Measurements from ENCODE around the gene EPYC.
"Not testable (repeated sequence)": the region's sequence is repeated elsewhere in the genome, so short reads cannot be mapped to it uniquely, and the experiment has no call there.

EPYC gene

GRCh38 chr12:90987101-90987500 lies 17.7 kb downstream of the EPYC start:
- DNase-seq (ENCODE audit: low spot score), result no peak
- in situ Hi-C loops (cut with MboI; ENCODE audit: low sequenced_read_pairs, unreplicated experiment), result loop anchor here (10.0 kb wide), 1 partner anchor 118 kb away; no protein-coding TSS in a partner anchor
- TF ChIP-seq CTCF (IDR thresholded peaks at IDR 0.05; ENCODE audit: borderline replicate concordance, control extremely low read depth, extremely low read depth, insufficient read depth, missing control alignments), result no peak

- in situ Hi-C loops (cut with MboI; ENCODE audit: low sequenced_read_pairs, unreplicated experiment), result loop anchor here (10.0 kb wide), 1 partner anchor 119 kb away; no protein-coding TSS in a partner anchor
- not testable (repeated sequence) for DNase-seq (ENCODE audit: low spot score)
These were observed 19.4 kb downstream of the EPYC start for GRCh38 chr12:90985331-90985730.

- in situ Hi-C loops (cut with MboI; ENCODE audit: low sequenced_read_pairs, unreplicated experiment), result loop anchor here (10.0 kb wide), 1 partner anchor 121 kb away; no protein-coding TSS in a partner anchor
- no peak for DNase-seq (ENCODE audit: low spot score)
- TF ChIP-seq CTCF (IDR thresholded peaks at IDR 0.05; ENCODE audit: borderline replicate concordance, control extremely low read depth, extremely low read depth, insufficient read depth, missing control alignments), result no peak
These were observed 20.7 kb downstream of the EPYC start for GRCh38 chr12:90984114-90984513.

GRCh38 chr12:90982170-90982569 lies 22.6 kb downstream of the EPYC start:
- no peak for TF ChIP-seq CTCF (IDR thresholded peaks at IDR 0.05; ENCODE audit: borderline replicate concordance, control extremely low read depth, extremely low read depth, insufficient read depth, missing control alignments)
- in situ Hi-C loops (cut with MboI; ENCODE audit: low sequenced_read_pairs, unreplicated experiment), result loop anchor here (10.0 kb wide), 1 partner anchor 123 kb away; no protein-coding TSS in a partner anchor
- DNase-seq (ENCODE audit: low spot score), result no peak

GRCh38 chr12:90979951-90980350 lies 24.8 kb downstream of the EPYC start:
- TF ChIP-seq CTCF (IDR thresholded peaks at IDR 0.05; ENCODE audit: borderline replicate concordance, control extremely low read depth, extremely low read depth, insufficient read depth, missing control alignments), result no peak
- in situ Hi-C loops (cut with MboI; ENCODE audit: low sequenced_read_pairs, unreplicated experiment), result loop anchor here (10.0 kb wide), 1 partner anchor 125 kb away; no protein-coding TSS in a partner anchor

GRCh38 chr12:90979019-90979418 lies 25.8 kb downstream of the EPYC start:
- in situ Hi-C loops (cut with MboI; ENCODE audit: low sequenced_read_pairs, unreplicated experiment), result no loop called here
- TF ChIP-seq CTCF (IDR thresholded peaks at IDR 0.05; ENCODE audit: borderline replicate concordance, control extremely low read depth, extremely low read depth, insufficient read depth, missing control alignments), result no peak
- no peak for DNase-seq (ENCODE audit: low spot score)

More at GRCh38 chr12:90979951-90980350, 24.8 kb downstream of the EPYC start:
- DNase-seq (ENCODE audit: low spot score), result no peak

GRCh38 chr12:90978117-90978770 lies 26.5 kb downstream of the EPYC start:
- TF ChIP-seq CTCF (IDR thresholded peaks at IDR 0.05; ENCODE audit: borderline replicate concordance, control extremely low read depth, extremely low read depth, insufficient read depth, missing control alignments), result peak; percentile 60
- peak; percentile 12 for DNase-seq (ENCODE audit: low spot score)
- in situ Hi-C loops (cut with MboI; ENCODE audit: low sequenced_read_pairs, unreplicated experiment), result no loop called here

All from GM13976 (cell line).